ENCODE results near the gene R3HDM2.
"Not testable (repeated sequence)": the region's sequence is repeated elsewhere in the genome, so short reads cannot be mapped to it uniquely, and the experiment has no call there.

The R3HDM2 gene

DNA sequence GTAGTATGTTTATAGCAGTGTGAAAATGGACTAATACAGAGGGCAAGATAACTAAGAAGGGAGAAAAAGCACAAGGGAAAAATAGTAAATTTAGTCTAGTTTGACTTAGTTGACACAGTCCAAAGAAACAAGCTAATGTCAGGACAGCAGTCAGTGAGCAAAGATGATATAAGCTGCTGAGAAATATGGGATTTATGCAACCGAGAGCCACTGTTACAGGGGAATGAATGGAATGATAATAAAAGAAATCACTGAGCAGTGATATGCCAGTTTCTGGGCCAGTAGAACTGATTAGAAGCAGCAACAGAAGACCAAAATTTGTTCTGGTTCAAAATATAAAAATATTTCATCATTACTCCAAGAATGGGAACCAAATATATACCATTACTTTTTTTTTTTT is 60.1 kb downstream of the R3HDM2 start:
- no peak for DNase-seq

DNA sequence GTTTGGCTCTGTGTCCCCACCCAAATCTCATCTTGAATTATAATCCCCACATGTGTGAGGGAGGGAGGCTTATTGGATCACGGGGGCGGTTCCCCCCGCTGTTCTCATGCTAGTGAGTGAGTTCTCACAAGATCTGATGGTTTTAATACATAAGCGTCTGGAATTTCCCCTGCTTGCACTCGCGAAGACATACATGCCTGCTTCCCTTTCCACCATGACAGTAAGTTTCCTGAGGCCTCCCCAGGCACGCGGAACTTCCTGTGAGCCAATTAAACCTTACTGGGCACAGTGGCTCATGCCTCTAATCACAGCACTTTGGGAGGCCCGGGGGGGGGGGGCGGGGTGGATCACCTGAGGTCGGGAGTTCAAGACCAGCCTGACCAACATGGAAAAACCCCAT is 60.8 kb downstream of the R3HDM2 start:
- DNase-seq, result no peak

DNA sequence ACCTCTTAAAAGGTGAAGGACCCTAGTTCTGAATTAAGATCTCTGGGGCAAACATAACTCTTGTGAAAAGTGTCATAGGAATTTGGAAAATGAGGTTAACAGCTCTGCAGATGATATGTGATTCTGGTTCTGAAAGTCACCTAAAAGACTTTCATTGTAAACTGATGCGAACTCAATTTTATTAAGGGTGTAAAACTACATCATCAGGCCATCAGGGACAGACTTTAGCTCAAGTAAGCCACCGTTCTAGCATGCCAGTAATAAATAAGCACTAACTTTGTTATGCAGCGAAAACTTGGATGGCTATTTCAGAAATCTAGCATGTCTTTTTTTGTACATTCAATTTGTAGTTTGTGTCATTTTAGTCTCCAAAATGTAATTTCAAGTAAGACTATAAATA is 61.6 kb downstream of the R3HDM2 start:
- no peak for DNase-seq

DNA sequence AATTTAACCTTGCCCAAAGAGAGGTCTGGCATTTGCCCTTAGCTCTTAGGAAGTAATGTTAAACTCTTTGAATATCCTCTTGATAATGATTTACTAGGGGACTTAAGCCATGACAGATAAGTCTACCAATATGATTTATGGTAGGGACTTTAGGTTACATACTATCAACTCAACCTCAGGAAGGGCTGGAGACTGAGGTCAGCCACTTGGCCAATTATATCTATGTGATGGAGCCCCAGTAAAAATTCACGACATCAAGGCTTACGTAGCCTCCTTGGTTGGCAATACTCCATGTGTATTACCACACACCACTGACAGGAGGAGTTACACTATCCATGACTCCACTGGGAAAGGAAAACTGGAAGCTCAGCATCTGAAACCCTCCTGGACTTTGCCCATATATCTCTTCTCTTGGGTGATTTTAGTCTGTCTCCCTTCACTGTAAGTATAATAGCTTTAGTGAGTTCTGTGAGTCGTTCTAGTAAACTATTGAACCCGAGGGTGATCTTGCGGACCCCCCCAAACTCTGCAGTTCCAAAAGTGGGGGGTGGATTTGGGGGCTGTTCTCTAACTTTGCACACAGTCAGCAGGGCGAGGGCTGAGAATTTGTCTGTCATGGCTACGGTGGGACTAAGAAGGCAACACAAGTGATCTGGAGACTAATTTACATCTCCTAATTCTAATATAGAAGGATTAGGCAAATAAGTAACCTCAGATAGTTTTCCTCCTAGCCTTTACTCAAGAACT is 62.3 kb downstream of the R3HDM2 start:
- no peak for DNase-seq

DNA sequence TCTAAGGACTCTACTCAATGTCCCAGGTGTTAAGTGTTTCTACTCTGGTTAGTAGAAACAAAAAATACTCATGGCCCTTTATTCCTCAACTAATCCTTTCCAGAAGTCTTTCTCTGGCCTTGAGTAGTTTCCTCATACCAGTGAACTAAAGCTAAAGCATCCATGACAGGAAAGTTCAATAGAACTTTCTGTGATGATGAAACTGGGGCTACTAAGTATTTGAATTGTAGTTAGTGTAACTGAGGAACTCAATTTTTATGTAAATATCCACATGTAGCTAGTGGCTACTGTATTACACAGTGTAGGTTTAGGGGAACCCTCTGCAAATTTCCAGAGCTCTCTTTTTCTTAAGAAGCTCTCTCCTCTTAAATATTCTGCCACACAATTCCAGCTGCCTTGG is 63.7 kb downstream of the R3HDM2 start:
- no peak for DNase-seq

DNA sequence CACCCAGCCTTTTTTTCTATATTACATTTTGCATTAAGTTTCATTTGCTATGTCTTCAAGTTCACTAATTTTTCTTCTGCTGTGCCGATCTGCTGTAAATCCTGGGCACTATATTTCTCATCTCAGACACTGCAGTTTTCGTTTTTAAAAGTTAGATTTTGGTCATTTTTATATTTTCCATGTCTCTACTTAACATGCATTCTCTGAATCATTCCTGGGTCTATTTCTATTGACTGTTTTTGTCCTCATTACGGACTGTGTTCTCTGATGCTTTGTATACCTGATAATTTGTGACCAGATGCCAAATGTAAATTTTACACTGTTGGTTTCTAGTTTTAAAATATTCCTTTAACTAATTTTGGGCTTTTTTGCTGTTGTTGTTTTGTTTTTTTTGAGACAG is 64.5 kb downstream of the R3HDM2 start:
- DNase-seq, result no peak

DNA sequence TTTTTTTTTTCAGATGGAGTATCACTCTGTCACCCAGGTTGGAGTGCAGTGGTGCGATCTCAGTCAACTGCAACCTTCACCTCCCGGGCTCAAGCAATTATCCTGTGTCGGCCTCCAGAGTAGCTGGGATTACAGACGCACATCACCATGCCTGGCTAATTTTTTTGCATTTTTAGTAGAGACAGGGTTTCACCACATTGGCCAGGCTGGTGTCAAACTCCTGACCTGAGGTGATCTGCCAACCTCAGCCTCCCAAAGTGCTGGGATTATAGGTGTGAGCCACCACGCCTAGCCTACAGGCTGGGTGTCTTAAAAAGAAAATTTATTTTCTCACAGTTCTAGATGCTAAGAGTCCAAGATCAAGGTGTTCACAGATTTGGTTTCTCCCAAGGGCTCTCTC is 66.7 kb downstream of the R3HDM2 start:
- DNase-seq, result not testable (repeated sequence)

DNA sequence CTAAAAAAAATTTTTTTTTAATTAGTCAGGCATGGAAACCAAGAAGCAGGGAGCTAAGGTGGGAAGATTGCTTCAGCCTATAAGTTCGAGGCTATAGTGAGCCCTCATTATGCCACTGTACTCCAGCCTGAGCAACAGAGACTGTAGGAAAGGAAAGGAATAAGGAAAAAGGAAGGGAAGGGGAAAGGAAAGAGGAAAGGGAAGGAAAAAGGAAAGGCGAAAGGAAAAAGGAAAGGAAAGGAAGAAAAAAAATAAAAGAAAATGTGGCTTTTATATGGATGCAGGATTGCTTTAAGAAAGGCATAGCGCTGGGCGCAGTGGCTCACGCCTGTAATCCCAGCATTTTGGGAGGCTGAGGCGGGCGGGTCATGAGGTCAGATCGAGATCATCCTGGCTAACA is 70.4 kb downstream of the R3HDM2 start:
- no peak for DNase-seq

DNA sequence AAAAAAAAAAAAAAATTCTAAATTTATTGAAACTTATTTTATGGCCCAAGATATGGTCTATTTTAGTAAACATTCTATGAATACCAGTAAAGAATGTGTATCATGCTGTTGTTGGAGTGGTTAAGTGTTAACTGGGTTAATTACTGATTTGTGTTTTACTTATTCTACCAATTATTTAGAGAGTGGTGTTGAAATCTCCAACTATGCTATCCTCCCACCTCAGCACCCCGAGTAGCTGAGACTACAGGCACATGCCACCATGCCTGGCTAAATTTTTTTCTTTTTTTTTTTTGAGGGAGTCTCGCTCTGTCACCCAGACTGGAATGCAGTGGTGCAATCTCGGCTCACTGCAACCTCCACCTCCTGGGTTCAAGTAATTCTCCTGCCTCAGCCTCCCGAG is 72.2 kb downstream of the R3HDM2 start:
- DNase-seq, result no peak

DNA sequence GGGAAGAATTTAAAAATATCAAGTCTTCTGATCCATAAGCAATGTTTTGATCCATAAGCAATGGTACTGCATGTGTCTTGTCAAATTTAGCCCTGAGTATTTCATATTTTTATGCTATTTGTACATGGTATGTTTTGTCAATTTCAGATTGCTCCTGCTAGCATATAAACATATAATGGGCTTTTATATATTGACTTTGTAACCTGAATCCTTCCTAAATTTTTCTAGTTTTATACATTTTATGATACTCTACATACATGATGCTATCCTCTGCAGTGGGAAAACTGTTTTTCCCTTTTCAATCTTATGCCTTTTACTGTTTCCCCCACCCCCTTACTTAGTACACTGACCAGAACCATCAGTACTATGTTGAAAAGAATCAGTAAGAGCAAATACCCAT is 75.1 kb downstream of the R3HDM2 start:
- no peak for DNase-seq

DNA sequence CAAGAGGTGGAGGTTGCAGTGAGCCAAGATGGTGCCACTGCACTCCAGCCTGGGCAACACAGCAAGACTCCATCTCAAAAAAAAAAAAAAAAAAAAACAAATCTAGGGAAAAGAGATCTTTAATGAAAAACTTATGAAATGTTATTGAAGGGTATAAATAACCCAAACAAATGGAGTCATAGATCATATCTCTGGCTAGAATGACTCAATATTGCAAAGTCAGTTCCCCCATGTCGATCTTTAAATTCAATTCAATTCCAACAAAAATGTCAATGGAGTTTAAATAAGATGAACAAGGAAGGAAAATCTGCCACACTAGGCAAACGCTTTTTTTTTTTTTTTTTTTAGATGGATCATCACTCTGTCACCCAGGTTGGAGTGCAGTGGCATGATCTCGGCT is 78.7 kb downstream of the R3HDM2 start:
- DNase-seq, result no peak

DNA sequence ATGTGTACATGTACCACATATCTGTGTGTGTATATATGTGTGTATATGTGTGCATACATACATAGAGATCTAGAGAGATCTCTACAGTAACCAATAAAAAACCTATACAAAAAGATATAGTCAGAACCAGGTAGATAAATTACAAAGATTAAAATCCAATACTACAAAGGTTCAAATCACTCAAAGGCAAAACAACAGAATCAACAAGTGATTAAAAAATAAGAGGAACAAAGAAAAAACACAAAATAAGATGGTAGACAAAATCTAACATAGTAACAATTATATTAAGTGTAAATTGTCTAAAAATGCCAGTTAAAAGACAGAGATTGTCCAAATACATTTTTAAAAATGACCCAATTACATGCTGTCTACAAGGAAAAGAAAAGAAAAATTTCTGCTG is 83.6 kb downstream of the R3HDM2 start:
- no peak for DNase-seq

DNA sequence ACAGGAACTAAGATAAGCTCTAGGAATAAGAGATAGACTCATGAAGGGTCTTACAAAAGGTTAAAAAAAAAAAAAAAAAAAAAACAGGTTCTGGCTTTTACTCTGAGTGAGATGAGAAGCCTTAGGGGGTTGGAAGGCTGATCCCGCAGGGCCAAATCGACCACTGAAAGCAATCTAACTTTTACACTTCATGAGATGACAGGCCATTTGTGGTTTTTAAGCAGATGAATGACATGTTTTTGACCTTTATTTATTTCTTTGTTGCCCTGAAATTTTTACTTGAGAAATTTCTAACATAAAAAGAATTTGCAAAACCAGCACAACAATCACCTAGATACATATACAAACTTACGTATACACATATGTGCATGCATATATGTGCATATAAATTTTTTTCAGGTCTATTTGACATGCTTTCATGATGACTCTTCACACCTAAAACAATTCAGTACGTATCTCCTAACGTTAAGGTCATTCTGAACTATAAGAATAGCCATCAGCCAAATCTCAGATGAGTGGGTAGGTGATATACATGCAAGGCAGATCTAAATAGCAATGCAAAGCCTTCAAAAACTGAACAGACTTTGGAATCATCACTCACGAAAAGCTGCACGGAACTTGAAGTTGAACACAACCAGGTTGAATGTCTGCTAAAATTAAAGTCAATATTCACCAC is 87.0 kb downstream of the R3HDM2 start:
- no peak for DNase-seq

DNA sequence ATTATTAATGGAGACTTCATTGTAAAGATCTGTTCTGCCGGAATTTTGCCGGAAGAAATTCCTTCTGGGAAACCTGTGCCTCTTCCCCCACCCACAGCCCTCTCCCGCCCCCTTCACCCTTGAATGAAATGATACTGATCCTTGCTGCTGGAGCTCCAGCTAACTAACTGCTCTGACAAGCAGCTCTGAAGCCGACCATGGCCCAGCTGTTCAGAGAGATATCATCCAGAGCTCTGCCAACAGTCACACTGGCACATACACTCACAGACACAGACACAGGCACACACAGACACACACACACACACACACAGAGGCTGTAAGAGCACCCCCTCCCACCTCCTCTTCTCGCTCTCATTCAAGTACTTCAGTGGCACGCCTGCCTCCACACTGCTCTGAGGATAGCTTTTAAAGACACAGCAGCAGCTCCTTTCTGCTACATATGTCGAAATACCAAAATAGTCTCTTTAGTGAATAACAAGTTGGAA is 88.6 kb downstream of the R3HDM2 start:
- no peak for DNase-seq

DNA sequence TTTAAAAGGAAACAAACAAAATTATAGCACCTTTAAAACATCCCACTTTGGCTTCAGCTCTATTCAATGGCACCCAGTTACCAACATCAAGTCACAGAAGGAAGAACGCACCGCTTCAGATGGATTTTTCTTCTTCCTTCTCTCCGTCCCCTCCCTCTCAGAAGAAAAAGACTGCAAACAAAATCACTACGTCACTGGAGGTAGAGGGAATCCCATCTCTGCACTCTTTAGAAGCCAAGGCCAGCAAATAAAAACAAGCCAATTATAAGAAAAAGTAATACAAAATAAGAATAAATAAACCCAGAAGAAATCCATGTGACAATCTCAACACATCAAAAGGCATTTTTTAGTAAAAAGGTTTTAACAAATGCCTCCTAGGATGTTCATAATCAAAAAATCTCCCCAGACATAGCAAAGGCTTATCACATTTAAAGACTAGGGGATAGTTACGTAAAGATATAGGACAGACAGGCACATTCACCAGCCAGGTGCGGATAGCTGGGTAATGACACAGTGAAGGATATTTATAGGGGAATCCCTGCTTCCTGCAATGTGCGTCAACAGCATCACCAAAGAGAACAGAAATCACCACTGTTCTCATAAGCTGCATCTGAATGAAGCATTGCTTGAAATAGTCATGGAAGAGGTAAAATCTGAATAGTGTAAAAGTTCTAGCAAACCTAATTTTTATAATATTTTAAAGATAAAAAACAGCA is 89.4 kb downstream of the R3HDM2 start:
- DNase-seq, result no peak

DNA sequence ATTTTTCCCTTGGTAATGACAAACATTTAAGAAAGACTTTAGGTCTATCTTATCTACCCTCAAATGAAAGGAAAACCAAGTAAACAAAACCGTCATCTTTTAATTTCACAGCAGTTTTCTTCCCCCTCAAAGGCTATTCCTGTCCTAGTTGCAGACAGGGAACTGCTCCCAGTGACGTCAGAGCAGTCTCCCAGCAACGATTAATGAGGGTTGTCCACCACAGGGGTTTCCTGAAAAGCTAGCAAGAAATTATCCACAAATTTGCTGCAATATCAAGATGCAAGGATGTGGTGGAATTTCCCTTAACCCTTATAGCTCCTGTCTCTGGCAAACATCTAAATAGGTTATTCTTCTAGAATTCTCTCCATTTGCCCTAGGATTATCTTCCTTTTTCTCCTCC is 90.7 kb downstream of the R3HDM2 start:
- DNase-seq, result no peak

DNA sequence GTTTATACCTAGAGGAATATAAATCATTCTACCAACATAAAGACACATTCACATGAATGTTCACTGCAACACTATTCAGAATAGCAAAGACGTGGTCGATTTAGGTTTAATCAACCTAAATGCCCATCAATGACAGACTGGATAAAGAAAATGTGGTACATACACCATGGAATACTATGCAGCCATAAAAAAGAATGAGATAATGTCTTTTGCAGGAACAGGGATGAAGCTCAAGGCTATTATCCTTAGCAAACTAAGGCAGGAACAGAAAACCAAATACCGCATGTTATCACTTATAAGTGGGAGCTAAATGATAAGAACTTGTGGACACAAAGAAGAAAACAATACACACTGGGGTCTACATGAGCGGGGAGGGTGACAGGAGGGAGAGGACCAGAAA is 94.5 kb downstream of the R3HDM2 start:
- not testable (repeated sequence) for DNase-seq

DNA sequence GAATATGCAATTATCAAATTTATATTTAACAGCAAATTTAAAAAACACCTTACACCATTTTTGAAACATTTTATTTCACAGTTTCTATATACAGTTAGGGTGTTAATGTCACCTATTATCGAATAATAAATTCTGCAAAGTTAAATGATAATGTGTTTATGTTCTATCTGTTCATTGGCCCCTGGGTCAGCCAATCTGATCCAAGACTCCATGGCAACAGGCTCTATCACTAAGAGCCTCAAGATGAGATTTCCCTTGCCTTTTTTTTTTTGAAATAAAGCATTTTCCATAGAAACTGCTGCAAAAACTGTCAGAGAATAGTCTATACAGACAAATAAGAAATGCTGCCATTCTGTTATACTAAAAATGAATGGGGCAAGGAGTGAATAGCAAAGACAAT is 96.6 kb downstream of the R3HDM2 start:
- DNase-seq, result no peak

DNA sequence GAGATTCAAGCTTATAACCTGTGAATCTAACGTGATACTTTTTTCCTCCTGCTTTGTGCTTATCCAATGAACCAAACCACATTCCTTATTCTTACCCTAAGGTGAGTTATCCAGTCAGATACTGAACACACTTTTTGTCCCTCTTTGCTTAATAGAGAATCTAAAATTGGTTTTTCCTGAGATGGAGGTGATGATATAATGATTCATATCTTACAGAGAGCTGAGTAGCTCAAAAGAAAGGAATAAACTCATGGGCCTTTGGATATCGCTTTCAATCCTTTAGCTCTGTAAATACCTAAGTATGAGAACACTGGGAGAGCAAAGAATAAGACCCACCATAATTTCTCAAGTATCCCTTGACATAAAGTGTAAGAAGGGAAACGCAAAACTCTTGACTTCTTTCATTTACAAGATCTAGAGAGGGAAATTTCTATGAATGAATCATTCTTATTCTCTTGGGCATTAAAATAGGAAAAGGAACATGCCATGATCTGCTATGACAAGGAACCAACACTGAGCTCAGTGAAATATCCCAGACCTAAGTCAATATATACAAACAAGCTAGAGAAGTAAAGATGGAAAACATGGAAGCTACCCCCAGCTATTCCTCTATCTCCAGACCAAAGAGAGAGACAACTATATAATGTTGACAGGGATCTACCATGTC is 98.1 kb downstream of the R3HDM2 start:
- DNase-seq, result no peak

DNA sequence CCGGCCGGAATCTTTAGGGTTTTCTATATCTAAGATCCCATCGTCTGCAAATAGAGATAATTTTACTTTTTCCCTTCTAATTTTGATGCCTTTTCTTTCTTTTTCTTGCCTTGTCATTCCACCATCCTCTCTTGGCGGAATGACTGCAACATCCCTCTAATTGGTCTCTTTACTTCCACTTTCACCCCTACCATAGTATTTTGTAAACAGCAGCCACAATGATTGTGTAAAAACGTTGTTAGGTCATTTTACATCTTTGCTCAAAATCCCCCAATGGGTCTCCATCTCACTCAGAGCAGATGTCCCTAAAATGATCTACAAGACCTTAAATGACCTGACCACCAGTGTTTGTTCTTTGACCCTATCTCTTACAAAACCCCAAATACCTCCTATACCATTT is 99.9 kb downstream of the R3HDM2 start:
- no peak for DNase-seq

DNA sequence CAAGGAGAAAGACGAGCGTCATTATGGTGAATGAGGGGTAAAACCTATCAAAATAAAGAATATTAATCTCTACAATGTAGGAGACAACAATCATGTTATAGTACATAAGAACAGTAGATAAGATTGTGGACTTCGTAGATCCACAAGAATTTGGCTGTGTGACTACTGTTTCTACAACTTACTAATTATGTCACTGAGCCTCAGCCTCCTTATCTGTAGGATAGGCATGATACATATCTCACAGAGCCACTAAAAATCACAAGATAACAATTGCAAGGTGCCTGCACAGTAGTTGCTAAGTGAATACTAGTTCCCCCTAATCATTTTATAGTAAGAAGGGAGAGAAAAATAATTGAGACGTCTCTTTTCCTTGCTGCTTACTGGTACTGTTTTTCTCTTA is 101.6 kb downstream of the R3HDM2 start:
- no peak for DNase-seq

DNA sequence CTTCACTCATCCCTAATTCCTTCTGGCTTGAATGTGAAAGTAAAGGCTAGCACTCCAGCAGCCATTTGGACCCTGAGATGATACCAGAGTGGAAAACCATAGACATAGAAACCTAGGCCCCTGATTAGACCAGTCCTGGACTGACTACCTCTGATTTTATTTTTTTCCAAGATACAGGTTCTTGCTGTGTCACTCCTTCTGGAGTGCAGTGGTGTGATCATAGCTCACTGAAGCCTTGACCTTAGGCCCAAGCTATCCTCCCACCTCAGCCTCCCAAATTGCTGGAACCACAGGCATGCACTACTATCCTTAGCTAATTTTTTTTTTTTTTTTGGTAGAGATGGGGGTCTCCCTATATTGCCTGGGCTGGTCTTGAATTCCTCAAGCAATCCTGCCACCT is 105.4 kb downstream of the R3HDM2 start:
- DNase-seq, result no peak

DNA sequence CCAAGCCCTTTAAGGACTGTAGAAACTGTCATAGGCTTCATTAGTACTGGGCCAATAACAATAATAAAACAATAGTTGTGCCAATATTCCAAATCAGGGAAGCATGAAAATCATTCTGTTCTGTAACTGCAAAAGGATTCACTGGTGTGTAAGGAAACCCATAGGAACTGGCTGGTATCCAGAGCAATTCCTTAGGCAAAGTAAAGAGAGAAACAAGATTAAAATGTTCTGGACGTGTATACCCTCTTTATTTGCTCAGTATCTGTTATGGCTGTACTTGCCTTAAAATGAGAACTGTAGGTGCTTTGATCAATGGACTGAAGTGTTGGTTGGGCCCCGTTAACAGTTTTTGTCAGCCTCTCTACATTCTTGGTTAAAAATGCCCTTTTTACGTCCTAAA is 107.4 kb downstream of the R3HDM2 start:
- DNase-seq, result no peak

DNA sequence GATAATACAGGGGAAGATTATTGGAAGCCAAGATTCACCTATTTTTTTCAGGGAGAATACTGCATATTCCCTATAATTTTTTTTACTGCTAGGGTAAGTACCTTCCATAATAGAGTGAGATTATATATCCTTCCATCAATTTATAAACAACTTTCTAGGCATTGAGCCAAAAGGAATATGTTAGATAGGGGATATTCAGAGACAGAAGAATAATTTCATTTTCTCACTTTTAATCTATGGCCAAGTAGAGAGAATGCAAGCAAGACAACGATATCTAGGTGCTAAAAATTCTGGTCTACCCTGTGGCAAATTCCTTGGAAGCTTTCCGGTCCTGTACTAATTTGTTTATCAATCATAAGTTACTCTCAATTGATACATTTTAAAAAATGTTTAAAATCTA is 110.2 kb downstream of the R3HDM2 start:
- DNase-seq, result no peak

Measured in CD4-positive, alpha-beta T cell treated with Interleukin-6 for 4 hours (primary cell).